GM18870 (cell line): ENCODE data around the gene RPS4Y1.
"Not testable (repeated sequence)": the region's sequence is repeated elsewhere in the genome, so short reads cannot be mapped to it uniquely, and the experiment has no call there.

ENCODE experiments used
- ATAC-seq: cut with Tn5 transposase; IDR thresholded peaks from one replicate; pipeline ENCODE4 v1.9.1; 2021; ENCODE audit warnings: moderate library complexity; ENCODE audit not compliant: unreplicated experiment

Gene RPS4Y1

GRCh38 chrY:2841471-2841893 lies at the start of gene RPS4Y1:
TSS of gene RPS4Y1 (plus strand) at chrY:2841602. CDS start at chrY:2841625, 23 bp downstream.
- ATAC-seq: no peak

- ATAC-seq: no peak
These were observed 44.4 kb upstream of the RPS4Y1 start for GRCh38 chrY:2796977-2797523.

GRCh38 chrY:2797991-2798390 lies 43.4 kb upstream of the RPS4Y1 start:
- ATAC-seq: no peak

GRCh38 chrY:2800246-2800645 lies 41.2 kb upstream of the RPS4Y1 start:
- ATAC-seq: no peak

GRCh38 chrY:2817146-2817896 lies 24.1 kb upstream of the RPS4Y1 start:
- ATAC-seq: not testable (repeated sequence)

GRCh38 chrY:2824471-2824870 lies 16.9 kb upstream of the RPS4Y1 start:
- ATAC-seq: no peak

GRCh38 chrY:2828497-2828896 lies 12.9 kb upstream of the RPS4Y1 start:
- ATAC-seq: no peak

- no peak for ATAC-seq
These were observed 6.2 kb upstream of the RPS4Y1 start for GRCh38 chrY:2835230-2835629.

GRCh38 chrY:2837078-2837477 lies 4.3 kb upstream of the RPS4Y1 start:
- ATAC-seq: no peak

- ATAC-seq: no peak
These were observed 3.5 kb upstream of the RPS4Y1 start for GRCh38 chrY:2837932-2838331.

- no peak for ATAC-seq
These were observed 5.4 kb downstream of the RPS4Y1 start for GRCh38 chrY:2846791-2847190.

- ATAC-seq: no peak
These were observed 7.0 kb downstream of the RPS4Y1 start for GRCh38 chrY:2848384-2848783.

- ATAC-seq: no peak
These were observed 8.0 kb downstream of the RPS4Y1 start for GRCh38 chrY:2849368-2849767.

GRCh38 chrY:2854145-2854774 lies 12.9 kb downstream of the RPS4Y1 start:
- ATAC-seq: no peak

GRCh38 chrY:2857068-2857467 lies 15.7 kb downstream of the RPS4Y1 start:
- ATAC-seq: no peak

- ATAC-seq: no peak
These were observed 16.3 kb downstream of the RPS4Y1 start for GRCh38 chrY:2857686-2858085.

GRCh38 chrY:2859782-2860181 lies 18.4 kb downstream of the RPS4Y1 start:
- no peak for ATAC-seq

- no peak for ATAC-seq
These were observed 19.1 kb downstream of the RPS4Y1 start for GRCh38 chrY:2860511-2860910.

- ATAC-seq: no peak
These were observed 25.2 kb downstream of the RPS4Y1 start for GRCh38 chrY:2866581-2866980.

- no peak for ATAC-seq
These were observed 26.1 kb downstream of the RPS4Y1 start for GRCh38 chrY:2867469-2867868.

- ATAC-seq: no peak
These were observed 26.7 kb downstream of the RPS4Y1 start for GRCh38 chrY:2868035-2868607.

GRCh38 chrY:2872234-2872633 lies 30.8 kb downstream of the RPS4Y1 start:
- not testable (repeated sequence) for ATAC-seq
